HG02588 (cell line): ENCODE results near the gene PTBP3.
A peak's percentile ranks its signal among the peaks of the same experiment; 100 is the strongest.
"Not testable (repeated sequence)": the region's sequence is repeated elsewhere in the genome, so short reads cannot be mapped to it uniquely, and the experiment has no call there.

ENCODE experiments used
- ATAC-seq: cut with Tn5 transposase; IDR thresholded peaks from one replicate; pipeline ENCODE4 v1.9.1; 2021; ENCODE audit warnings: mild to moderate bottlenecking, moderate library complexity; ENCODE audit not compliant: unreplicated experiment

Gene PTBP3, protein sequence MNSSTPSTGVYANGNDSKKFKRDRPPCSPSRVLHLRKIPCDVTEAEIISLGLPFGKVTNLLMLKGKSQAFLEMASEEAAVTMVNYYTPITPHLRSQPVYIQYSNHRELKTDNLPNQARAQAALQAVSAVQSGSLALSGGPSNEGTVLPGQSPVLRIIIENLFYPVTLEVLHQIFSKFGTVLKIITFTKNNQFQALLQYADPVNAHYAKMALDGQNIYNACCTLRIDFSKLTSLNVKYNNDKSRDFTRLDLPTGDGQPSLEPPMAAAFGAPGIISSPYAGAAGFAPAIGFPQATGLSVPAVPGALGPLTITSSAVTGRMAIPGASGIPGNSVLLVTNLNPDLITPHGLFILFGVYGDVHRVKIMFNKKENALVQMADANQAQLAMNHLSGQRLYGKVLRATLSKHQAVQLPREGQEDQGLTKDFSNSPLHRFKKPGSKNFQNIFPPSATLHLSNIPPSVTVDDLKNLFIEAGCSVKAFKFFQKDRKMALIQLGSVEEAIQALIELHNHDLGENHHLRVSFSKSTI

DNA sequence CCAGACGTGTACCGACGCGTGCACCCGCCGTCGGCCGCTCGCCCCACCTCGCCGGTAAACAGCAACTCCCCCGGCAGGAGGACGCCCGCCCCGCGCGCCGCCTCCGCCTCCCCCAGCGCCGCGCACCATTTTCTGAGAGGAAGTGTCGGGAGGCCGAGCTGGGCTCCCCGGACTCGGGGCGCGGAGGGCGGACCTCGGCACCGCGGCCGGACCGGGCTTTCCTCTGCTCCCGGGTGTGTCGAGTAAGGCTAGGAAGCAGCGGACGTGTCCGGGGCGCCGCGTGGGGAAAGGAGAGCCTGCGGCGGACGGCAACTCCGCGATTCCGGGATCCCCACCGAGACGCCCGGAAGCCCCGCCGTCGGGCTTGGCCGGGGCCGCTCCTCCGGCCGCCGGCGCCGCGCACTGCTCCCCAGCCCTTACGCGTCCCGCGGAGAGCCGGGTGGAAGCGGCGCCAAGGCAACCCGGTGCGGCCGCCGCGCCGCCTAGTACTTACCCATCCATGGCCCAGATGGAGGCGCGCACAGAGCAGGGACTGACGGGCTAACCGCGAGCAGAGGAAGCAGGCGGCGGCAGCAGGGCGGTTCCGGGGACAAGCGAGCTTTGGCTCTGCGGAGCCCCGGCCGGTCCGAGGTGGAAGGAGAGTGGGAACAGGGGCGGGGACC lies at the start of gene PTBP3:
TSS of gene PTBP3 (minus strand) at position 643 of the 662 bp plus-strand sequence. CDS start 35,754 bp downstream, outside the sequence.
- ATAC-seq = peak; percentile 53

DNA sequence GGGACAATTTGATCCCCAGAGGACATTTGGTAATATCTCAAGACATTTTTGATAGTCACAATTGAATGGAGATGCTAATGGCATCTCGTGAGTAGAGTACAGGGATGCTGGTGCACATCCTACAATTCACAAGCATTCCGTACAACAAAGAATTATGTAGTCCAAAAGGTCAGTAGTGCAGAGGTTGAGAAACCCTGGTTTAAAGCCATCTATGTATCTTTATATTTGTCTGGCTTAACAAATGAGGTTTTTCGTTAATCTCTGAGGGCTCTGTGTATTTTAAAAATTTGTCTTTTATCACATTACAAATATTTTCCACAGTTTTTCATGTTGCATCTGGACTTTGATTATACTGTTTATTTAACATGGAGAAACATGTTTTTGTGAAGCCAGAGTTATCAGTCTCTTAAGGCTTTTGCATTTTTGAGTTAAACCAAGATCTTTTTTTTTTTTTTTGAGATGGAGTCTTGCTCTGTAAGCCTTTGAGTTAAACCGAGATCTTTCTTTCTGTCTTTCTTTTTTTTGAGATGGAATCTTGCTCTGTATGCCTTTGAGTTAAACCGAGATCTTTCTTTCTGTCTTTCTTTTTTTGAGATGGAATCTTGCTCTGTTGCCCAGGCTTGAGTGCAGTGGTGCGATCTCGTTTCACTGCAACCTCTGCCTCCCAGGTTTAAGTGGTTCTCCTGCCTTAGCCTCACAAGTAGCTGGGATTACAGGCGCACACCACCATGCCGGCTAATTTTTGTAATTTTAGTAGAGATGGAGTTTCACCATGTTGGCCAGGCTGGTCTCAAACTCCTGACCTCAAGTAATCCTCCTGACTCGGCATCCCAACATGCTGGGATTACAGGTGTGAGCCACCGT lies 49.3 kb upstream of the PTBP3 start:
- no peak for ATAC-seq

DNA sequence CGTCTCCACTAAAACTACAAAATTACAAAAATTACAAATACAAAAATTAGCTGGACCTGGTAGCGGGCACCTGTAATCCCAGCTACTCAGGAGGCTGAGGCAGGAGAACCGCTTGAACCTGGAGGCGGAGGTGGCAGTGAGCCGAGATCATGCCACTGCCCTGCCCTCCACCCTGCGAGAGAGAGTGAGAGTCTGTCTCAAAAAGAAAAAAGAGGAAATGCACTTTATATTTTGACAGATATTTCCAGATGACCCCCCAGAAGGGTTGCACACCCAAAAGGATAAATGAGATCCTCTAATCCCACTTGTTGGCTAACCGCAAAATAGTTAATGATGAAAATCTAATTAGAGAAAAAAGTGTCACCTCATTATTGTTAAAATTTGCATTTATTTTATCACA lies 48.6 kb upstream of the PTBP3 start:
- ATAC-seq = no peak

DNA sequence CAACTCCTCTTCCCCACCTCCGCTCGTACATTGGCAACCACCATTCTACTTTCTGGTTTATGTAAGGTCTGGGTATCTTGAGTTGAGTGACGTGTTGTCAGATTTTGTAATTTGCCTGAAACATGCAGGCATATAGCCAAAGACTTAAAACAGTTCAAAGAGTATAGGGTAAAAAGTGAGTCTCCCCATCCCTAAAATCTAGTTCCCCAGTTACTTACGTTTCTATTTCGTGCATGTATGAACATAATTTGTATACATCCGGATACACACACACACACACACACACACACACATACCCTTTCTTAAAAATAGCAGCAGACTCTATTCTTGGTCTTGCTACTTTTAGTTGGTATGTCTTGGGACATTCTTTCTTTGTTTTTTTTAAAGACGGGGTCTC lies 47.4 kb upstream of the PTBP3 start:
- ATAC-seq = no peak

DNA sequence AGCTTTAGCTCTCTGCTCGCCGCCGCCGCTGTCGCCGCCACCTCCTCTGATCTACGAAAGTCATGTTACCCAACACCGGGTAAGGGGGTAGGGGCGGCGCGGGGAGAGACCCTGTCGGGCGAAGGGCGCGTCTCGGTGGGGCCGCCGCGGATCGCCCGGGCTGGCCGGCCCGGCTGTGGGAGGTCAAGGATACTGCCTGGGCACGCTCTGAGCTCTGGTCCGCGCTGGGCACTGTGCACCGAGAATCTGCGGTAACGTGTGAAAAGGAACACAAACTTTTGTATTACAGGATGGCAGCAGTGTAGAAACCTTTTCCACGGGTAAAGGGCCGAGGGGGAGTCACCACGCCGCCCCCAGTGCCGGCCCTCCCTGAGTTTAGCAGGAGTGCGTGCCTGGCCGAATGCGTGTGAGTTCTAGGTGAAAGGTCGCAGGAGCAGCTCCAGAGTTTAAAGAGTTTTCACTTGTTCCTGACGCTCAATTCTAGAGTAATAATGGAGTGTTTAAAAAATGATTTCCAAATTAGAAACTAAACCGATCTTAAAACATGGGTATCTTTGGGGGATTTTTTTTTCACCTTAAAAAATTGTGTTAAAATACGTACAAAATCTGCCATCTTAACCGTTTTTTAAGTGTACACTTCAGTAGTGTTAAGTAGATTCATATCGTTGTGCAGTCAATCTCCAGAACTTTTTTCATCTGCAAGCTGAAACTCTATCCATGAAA lies 46.8 kb upstream of the PTBP3 start, which contains the start of gene HSDL2:
TSS of gene HSDL2 (plus strand) at position 7 of the 723 bp plus-strand sequence. CDS start at position 63, 56 bp downstream.
- ATAC-seq = peak; percentile 23

- ATAC-seq = peak; percentile 84
Observed at GRCh38 chr9:112379177-112380101, 46.0 kb upstream of the PTBP3 start.

DNA sequence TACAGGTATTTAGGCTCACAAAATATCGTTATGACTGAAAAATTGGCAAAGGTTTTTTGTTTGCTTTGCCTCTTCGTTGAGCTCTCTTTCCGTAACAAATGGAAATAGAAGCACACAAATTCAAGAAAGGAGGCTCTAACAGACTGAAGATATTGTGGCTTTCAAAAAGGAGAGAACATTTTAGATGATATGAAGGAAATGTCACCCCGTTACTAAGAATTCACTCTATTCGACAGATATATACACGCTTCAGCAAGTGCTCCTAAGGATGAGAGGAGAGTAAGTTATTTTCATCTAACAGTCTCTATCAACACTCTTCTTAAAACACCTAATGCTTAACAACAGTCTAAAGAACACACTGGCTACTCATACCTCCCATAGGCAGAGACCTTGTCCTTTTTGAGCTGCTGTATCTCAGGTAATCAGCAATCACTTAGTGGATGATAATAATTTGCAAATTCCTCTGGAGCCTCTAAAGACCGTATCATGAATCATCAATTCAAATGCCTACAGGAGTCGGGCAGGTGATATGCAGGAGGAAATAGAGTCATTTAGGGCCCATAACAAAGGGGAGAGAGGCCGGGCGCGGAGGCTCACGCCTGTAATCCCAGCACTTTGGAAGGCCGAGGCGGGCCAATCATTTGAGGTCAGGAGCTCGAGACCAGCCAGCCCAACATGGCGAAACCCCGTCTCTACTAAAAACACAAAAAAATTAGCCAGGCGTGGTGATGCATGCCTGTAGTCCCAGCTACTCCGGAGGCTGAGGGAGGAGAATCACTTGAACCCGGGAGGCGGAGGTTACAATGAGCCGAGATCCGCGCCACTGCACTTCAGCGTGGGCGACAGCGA lies 45.1 kb upstream of the PTBP3 start:
- ATAC-seq = peak; percentile 8

- ATAC-seq = no peak
Observed at GRCh38 chr9:112377684-112378327, 44.4 kb upstream of the PTBP3 start.

GRCh38 chr9:112377087-112377486 lies 43.7 kb upstream of the PTBP3 start:
- ATAC-seq = no peak

DNA sequence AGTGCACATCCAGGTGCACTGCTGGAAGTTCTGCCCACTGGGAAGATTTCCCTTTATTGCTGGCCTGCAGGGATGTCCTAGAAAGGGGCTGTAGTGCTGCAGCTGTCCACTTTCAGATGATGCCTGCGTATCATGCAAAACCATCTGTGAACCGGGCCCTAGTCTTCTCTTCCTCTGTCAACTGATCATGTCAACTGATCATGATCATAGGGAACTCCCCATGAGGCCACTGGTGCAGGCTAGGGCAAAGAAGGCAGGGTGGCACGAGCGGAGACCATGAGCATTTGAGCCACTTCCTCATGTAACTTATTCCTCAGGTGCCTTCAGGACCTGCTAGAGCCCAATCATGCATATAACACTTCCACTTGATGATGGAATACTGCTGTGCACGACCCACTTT lies 41.9 kb upstream of the PTBP3 start:
- ATAC-seq = no peak

- ATAC-seq = not testable (repeated sequence)
Observed at GRCh38 chr9:112374232-112374631, 40.8 kb upstream of the PTBP3 start.

GRCh38 chr9:112373666-112374065 lies 40.2 kb upstream of the PTBP3 start:
- ATAC-seq = not testable (repeated sequence)

- no peak for ATAC-seq
Observed at GRCh38 chr9:112371060-112371459, 37.6 kb upstream of the PTBP3 start.

DNA sequence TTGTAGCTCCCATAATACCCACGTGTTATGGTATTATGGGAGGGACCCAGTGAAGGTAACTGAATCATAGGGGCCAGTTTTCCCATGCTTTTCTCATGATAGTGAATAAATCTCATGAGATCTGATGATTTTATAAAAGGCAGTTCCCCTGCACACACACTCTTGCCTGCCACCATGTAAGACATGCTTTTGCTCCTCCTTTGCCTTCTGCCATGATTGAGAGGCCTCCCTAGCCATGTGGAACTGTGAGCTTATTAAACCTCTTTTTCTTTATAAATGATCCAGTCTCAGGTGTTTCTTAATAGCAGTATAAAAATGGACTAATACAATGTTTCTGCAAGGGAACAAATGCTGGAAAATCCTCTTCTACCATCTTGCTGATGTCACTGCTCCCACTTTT lies 36.4 kb upstream of the PTBP3 start:
- no peak for ATAC-seq

- ATAC-seq = no peak
Observed at GRCh38 chr9:112367465-112367864, 34.0 kb upstream of the PTBP3 start.

DNA sequence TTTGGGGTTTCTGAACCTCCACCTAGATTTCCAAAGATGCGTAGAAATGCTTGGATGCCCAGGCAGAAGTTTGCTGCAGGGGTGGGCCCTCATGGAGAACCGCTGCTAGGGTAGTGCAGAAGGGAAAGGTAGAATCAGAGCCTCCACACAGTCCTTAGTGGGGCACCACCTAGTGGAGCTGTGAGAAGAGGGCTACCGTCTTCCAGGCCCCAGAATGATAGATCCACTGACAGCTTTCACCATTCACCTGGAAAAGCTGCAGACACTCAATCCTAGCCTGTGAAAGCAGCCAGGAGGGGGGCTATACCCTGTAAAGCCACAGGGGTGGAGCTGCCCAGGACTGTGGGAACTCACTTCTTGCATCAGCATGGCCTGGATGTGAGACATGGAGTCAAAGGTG lies 33.2 kb upstream of the PTBP3 start:
- no peak for ATAC-seq

DNA sequence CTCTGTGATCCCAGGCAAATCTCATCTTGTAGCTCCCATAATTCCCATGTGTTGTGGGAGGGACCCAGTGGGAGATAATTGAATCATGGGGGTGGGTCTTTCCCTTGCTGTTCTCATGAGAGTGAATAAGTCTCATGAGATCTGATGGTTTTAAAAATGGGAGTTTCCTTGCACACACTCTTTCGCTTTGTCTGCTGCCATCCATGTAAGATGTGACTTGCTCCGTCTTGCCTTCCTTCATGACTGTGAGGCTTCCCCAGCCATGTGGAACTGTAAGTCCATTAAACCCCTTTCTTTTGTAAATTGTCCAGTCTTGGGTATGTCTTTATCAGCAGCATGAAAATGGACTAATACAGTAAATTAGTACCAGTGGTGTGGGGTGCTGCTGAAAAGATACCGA lies 31.8 kb upstream of the PTBP3 start:
- not testable (repeated sequence) for ATAC-seq

DNA sequence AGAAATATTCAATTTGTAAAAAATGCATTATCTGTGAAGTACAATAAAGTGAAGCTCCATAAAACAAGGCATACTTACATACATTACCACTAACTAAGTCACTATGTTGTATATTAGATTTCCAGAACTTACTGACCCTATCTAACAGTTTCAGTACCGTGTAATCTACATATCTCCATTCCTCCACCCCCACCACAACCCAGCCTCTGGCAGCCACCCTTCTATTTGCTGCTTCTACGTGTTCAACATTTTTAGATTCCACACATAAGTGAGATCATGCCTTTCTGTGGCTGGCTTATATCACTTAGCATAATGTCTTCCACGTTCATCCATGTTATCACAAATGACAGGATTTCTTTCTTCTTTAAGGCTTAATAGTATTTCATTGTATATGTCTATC lies 31.3 kb upstream of the PTBP3 start:
- ATAC-seq = no peak
